Measurements from ENCODE around the gene RNF157. TPM values are rescaled to one million over a fixed set of nuclear protein-coding genes. Genes with fewer than 3 reads are reported as not detected.
"Not testable (repeated sequence)": the region's sequence is repeated elsewhere in the genome, so short reads cannot be mapped to it uniquely, and the experiment has no call there.

The RNF157 gene
- total RNA-seq, 1 donor, result 0.36 TPM

DNA sequence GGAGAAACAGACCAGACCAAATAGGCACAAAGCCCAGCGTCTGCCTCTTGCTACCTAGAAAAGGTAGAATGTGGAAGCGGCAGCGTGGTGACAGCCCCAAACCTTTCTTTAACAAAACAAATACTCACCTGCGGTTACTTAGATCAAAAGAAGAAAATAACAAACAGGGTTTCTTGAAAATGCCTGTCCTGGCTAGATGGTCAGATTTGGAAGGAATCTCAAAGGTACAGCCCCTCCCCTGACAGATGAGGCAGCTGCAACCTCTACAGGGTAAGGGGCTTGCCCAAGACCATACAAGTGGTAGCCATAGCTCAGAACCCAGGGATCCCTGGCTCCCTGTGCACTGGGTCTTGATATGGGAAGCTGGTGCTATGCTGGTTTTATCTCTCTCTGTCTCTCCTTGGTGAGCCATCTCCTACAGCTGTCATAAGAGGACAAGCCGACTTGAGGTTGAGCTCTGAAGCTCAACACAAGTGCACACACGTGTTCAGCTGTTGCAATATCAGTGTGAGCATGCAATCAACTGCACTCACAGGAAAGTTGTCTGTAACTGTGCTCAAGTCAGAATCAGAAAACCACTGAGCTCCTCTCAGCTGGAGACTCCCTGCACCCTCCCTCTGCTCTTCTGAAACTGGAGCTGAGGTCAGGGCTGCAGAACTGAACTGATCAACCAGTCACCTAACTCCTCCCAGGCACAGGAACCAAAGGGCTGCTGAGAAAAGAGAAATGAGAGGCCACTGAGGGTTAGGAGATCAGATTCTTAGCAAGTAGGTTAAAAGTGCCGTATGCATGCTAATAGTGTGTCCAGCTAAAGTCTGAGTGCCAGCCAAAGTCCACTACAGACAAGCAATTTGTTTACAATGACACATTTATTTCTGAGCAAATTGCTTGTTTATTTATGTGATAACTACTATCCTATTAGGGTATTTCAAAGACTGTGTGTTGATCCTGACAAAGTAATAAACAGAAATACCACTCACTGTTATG lies 6.1 kb upstream of the RNF157 start:
- Histone ChIP-seq H3K27me3 (ENCODE audit: insufficient read depth, low read length) (peaks cover 42% of the 10 kb centered on the region), H2AFZ (ENCODE audit: low read length) (no peak overlapping the region), H3K36me3 (ENCODE audit: insufficient read depth, low read length) (no peaks in the 10 kb centered on the region), H3K4me2 (ENCODE audit: insufficient read depth, low read length) (no peak overlapping the region), H3K79me2 (ENCODE audit: insufficient read depth, low read length) (no peaks in the 10 kb centered on the region), H4K20me1 (ENCODE audit: insufficient read depth, low read length) (no peaks in the 10 kb centered on the region), H3K4me3 (ENCODE audit: insufficient read depth, low read length) (no peak overlapping the region), H3K9me3 (ENCODE audit: low read depth, low read length) (no peaks in the 10 kb centered on the region), H3K4me1 (ENCODE audit: insufficient read depth, low read length) (peaks cover under 1% of the 10 kb centered on the region), H3K27ac (ENCODE audit: low read depth, low read length) (no peak overlapping the region)
- DNase-seq (ENCODE audit: insufficient read length, low spot score, missing footprints), result no peak
- TF ChIP-seq, protein P1, sequence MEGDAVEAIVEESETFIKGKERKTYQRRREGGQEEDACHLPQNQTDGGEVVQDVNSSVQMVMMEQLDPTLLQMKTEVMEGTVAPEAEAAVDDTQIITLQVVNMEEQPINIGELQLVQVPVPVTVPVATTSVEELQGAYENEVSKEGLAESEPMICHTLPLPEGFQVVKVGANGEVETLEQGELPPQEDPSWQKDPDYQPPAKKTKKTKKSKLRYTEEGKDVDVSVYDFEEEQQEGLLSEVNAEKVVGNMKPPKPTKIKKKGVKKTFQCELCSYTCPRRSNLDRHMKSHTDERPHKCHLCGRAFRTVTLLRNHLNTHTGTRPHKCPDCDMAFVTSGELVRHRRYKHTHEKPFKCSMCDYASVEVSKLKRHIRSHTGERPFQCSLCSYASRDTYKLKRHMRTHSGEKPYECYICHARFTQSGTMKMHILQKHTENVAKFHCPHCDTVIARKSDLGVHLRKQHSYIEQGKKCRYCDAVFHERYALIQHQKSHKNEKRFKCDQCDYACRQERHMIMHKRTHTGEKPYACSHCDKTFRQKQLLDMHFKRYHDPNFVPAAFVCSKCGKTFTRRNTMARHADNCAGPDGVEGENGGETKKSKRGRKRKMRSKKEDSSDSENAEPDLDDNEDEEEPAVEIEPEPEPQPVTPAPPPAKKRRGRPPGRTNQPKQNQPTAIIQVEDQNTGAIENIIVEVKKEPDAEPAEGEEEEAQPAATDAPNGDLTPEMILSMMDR (IDR thresholded peaks at IDR 0.05; ENCODE audit: extremely low read depth, low read depth, low read length), result no peak

DNA sequence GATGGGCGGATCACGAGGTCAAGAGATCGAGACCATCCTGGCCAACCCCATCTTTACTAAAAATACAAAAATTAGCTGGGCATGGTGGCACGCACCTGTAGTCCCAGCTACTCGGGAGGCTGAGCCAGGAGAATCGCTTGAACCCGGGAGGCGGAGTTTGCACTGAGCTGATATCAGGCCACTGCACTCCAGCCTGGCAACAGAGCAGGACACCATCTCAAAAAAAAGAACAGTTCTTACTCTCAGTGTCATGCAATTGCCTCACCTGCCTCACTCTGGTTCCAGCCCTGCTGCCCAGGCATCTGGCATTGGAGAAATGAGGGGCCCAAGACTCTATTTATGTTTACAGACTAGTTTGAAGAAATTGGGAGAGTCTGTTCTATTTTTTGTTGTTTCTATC lies 4.4 kb upstream of the RNF157 start:
- not testable (repeated sequence) for H3K4me2 ChIP-seq (ENCODE audit: insufficient read depth, low read length)
- H3K27me3 ChIP-seq (ENCODE audit: insufficient read depth, low read length), result peaks cover 53% of the 10 kb centered on the region

DNA sequence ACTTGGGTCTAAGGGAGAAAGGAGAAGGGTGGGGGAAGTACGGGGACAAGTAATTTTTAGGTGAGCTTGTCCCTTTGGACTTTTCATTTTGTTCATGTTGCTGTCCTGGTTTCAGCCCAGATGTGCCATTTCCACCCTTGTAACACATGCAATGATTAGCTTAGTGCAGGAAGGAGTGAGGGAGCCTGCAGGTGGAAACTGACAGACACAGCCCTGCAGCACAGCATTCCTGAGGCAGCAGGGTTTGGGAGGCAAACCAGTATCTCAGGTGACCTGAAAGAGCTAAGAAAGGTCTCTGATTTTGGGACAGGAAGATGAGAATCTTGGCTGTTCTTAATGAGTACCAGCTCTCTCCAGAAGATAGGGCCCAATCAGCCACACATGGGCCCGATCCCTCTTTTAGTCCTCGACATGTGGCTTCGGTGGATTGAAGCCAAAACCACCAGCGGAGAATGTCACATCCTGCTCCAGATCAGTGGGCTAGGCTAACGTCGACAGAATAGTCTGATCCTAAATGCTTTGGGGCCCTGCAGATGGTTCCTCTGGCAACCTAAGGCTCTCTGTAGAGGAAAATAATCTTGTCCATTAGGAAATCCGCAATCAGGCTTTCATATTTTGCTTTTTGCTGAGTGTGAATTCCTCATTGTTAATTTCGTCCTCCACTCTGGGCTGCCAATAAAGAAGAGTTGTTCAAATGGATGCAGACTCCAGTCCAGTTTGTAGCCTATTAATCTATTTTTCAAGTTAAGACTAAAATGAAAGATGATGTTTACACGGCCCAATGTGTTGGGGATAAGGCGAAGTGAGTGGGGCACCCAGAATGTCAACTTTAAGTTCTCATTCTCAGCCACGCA lies 3.8 kb upstream of the RNF157 start:
- TF ChIP-seq, protein P1 (IDR thresholded peaks at IDR 0.05; ENCODE audit: extremely low read depth, low read depth, low read length), result no peak
- no peaks in the 10 kb centered on the region for H4K20me1 ChIP-seq (ENCODE audit: insufficient read depth, low read length)
- H3K4me3 ChIP-seq (ENCODE audit: insufficient read depth, low read length), result no peak overlapping the region
- H3K4me1 ChIP-seq (ENCODE audit: insufficient read depth, low read length), result peaks cover 7% of the 10 kb centered on the region
- no peak for DNase-seq (ENCODE audit: insufficient read length, low spot score, missing footprints)
- H3K36me3 ChIP-seq (ENCODE audit: insufficient read depth, low read length), result no peaks in the 10 kb centered on the region
- no peaks in the 10 kb centered on the region for H3K9me3 ChIP-seq (ENCODE audit: low read depth, low read length)
- no peaks in the 10 kb centered on the region for H3K79me2 ChIP-seq (ENCODE audit: insufficient read depth, low read length)
- H3K27me3 ChIP-seq (ENCODE audit: insufficient read depth, low read length), result peaks cover 59% of the 10 kb centered on the region
- H3K4me2 ChIP-seq (ENCODE audit: insufficient read depth, low read length), result no peak overlapping the region
- H3K27ac ChIP-seq (ENCODE audit: low read depth, low read length), result no peak overlapping the region
- H2AFZ ChIP-seq (ENCODE audit: low read length), result no peak overlapping the region

More for the DNA sequence above, 4.4 kb upstream of the RNF157 start:
- H4K20me1 ChIP-seq (ENCODE audit: insufficient read depth, low read length); H3K4me3 ChIP-seq (ENCODE audit: insufficient read depth, low read length); H3K79me2 ChIP-seq (ENCODE audit: insufficient read depth, low read length); H3K4me1 ChIP-seq (ENCODE audit: insufficient read depth, low read length); H2AFZ ChIP-seq (ENCODE audit: low read length); DNase-seq (ENCODE audit: insufficient read length, low spot score, missing footprints); H3K36me3 ChIP-seq (ENCODE audit: insufficient read depth, low read length); H3K9me3 ChIP-seq (ENCODE audit: low read depth, low read length); H3K27ac ChIP-seq (ENCODE audit: low read depth, low read length): not testable (repeated sequence)

GRCh38 chr17:76241691-76242255 lies 1.5 kb upstream of the RNF157 start:
- no peaks in the 10 kb centered on the region for H3K36me3 ChIP-seq (ENCODE audit: insufficient read depth, low read length)
- H3K79me2 ChIP-seq (ENCODE audit: insufficient read depth, low read length), result no peaks in the 10 kb centered on the region
- no peak overlapping the region for H3K4me2 ChIP-seq (ENCODE audit: insufficient read depth, low read length)
- H4K20me1 ChIP-seq (ENCODE audit: insufficient read depth, low read length), result no peaks in the 10 kb centered on the region
- peaks cover 7% of the 10 kb centered on the region for H3K4me1 ChIP-seq (ENCODE audit: insufficient read depth, low read length)
- peaks cover 70% of the 10 kb centered on the region for H3K27me3 ChIP-seq (ENCODE audit: insufficient read depth, low read length)
- DNase-seq (ENCODE audit: insufficient read length, low spot score, missing footprints), result no peak
- no peaks in the 10 kb centered on the region for H3K9me3 ChIP-seq (ENCODE audit: low read depth, low read length)
- TF ChIP-seq, protein P1 (IDR thresholded peaks at IDR 0.05; ENCODE audit: extremely low read depth, low read depth, low read length), result no peak
- no peak overlapping the region for H2AFZ ChIP-seq (ENCODE audit: low read length)
- no peak overlapping the region for H3K27ac ChIP-seq (ENCODE audit: low read depth, low read length)
- no peak overlapping the region for H3K4me3 ChIP-seq (ENCODE audit: insufficient read depth, low read length)

All from osteoblast (primary cell).